Activated CD8-positive, alpha-beta T cell treated with anti-CD3 and anti-CD28 coated beads for 36 hours (primary cell): ENCODE results near the gene SHLD2. TPM values are rescaled to one million over a fixed set of nuclear protein-coding genes. Genes with fewer than 3 reads are reported as not detected.
A peak's percentile ranks its signal among the peaks of the same experiment; 100 is the strongest.
"Not testable (repeated sequence)": the region's sequence is repeated elsewhere in the genome, so short reads cannot be mapped to it uniquely, and the experiment has no call there.

Source experiments
- ATAC-seq: fragments of 200-7000 bp; cut with Tn5 transposase; one replicate; pipeline ENCODE4 v1.10.0; 2021; ENCODE audit warnings: mild to moderate bottlenecking, moderate library complexity
- CTCF ChIA-PET: fragments of 350-600 bp; sonication (Branson Sonifier 250); formaldehyde crosslinking; loops from one replicate; lab custom pipeline; 2021; ENCODE audit warnings: antibody characterized with exemption; lab: Charles Lee
- POLR2A ChIA-PET: fragments of 350-600 bp; sonication (Branson Sonifier 250); formaldehyde crosslinking; loops from one replicate; lab custom pipeline; 2021; ENCODE audit warnings: antibody characterized with exemption; lab: Charles Lee
- DNase-seq: peaks from one replicate; pipeline ENCODE4 v3.0.0-alpha.2; 2020
- H3K27ac Mint-ChIP-seq: one replicate; pipeline ENCODE4 v1.8.0; 2021; ENCODE audit warnings: mild to moderate bottlenecking, mixed read lengths
- H3K27me3 Mint-ChIP-seq: one replicate; pipeline ENCODE4 v1.8.0; 2021; ENCODE audit warnings: mixed read lengths
- H3K36me3 Mint-ChIP-seq: one replicate; pipeline ENCODE4 v1.8.0; 2021; ENCODE audit warnings: low read depth, mixed read lengths
- H3K4me1 Mint-ChIP-seq: one replicate; pipeline ENCODE4 v1.8.0; 2021; ENCODE audit warnings: low read depth, mixed read lengths
- H3K4me3 Mint-ChIP-seq: one replicate; pipeline ENCODE4 v1.8.0; 2021; ENCODE audit warnings: mild to moderate bottlenecking, moderate library complexity, mixed read lengths
- H3K9me3 Mint-ChIP-seq: one replicate; pipeline ENCODE4 v1.8.0; 2021; ENCODE audit warnings: mixed read lengths
- CTCF ChIP-seq: fragments of 200-600 bp; IDR thresholded peaks from one replicate; pipeline ENCODE4 v1.8.0; 2022; ENCODE audit warnings: antibody characterized with exemption, mild to moderate bottlenecking
- intact Hi-C: fragments of 100-400 bp; cut with micrococcal nuclease; formaldehyde crosslinking; loops from one replicate; pipeline ENCODE4 v1.10.0; 2022
- total RNA-seq, 2 experiments: library from RNA; stranded (reverse); gene quantifications; one replicate each; pipeline ENCODE4 v1.2.3, GENCODE V29; 2021

The SHLD2 gene
- total RNA-seq, 2 experiments from 2014 or later, result 32.3 to 33.1 TPM

- H3K27me3 Mint-ChIP-seq, result no peaks in the 10 kb centered on the region
- no peaks in the 10 kb centered on the region for H3K9me3 Mint-ChIP-seq
- ChIA-PET POLR2A (no interaction called here), CTCF (interaction anchor here (2.1 kb wide), 1 partner anchor 12 kb away, joined by 5 read pairs; no protein-coding TSS in a partner anchor)
- ATAC-seq (no peak), DNase-seq (no peak)
- H3K27ac Mint-ChIP-seq, result peak overlapping the region; percentile 8
- peaks cover 39% of the 10 kb centered on the region for H3K36me3 Mint-ChIP-seq
- H3K4me1 Mint-ChIP-seq, result no peaks in the 10 kb centered on the region
- intact Hi-C loops, result no loop called here
- TF ChIP-seq CTCF, result no peak
- H3K4me3 Mint-ChIP-seq, result no peak overlapping the region
Measured at GRCh38 chr10:87066178-87066577, 28.8 kb upstream of the SHLD2 start.

- TF ChIP-seq CTCF, result no peak
Measured at GRCh38 chr10:87066865-87067264, 28.1 kb upstream of the SHLD2 start.

GRCh38 chr10:87068281-87068680, 26.7 kb upstream of the SHLD2 start:
- intact Hi-C loops, result no loop called here
- ATAC-seq (no peak), DNase-seq (no peak)
- no peaks in the 10 kb centered on the region for H3K27me3 Mint-ChIP-seq
- no peak for TF ChIP-seq CTCF
- no peak overlapping the region for H3K4me3 Mint-ChIP-seq
- H3K4me1 Mint-ChIP-seq, result no peaks in the 10 kb centered on the region
- H3K27ac Mint-ChIP-seq, result no peak overlapping the region
- CTCF ChIA-PET, result no interaction called here
- POLR2A ChIA-PET, result no interaction called here
- H3K36me3 Mint-ChIP-seq, result peaks cover 49% of the 10 kb centered on the region
- no peaks in the 10 kb centered on the region for H3K9me3 Mint-ChIP-seq

More at GRCh38 chr10:87066865-87067264, 28.1 kb upstream of the SHLD2 start:
- no peaks in the 10 kb centered on the region for H3K9me3 Mint-ChIP-seq
- ChIA-PET POLR2A (no interaction called here), CTCF (interaction anchor here (2.1 kb wide), 1 partner anchor 13 kb away, joined by 5 read pairs; no protein-coding TSS in a partner anchor)
- H3K4me3 Mint-ChIP-seq, result no peak overlapping the region
- ATAC-seq, result no peak
- H3K36me3 Mint-ChIP-seq, result peaks cover 45% of the 10 kb centered on the region
- no peaks in the 10 kb centered on the region for H3K27me3 Mint-ChIP-seq
- intact Hi-C loops, result no loop called here
- H3K27ac Mint-ChIP-seq, result no peak overlapping the region
- H3K4me1 Mint-ChIP-seq, result no peaks in the 10 kb centered on the region
- no peak for DNase-seq

- POLR2A ChIA-PET, result interaction anchor here (0.9 to 1.1 kb wide), 2 partner anchors 28 to 106 kb away, joined by 3 read pairs; no protein-coding TSS in a partner anchor
- no peak for TF ChIP-seq CTCF
- Mint-ChIP-seq H3K4me1 (peaks cover 7% of the 10 kb centered on the region), H3K27me3 (no peaks in the 10 kb centered on the region), H3K9me3 (no peaks in the 10 kb centered on the region), H3K27ac (peak overlapping the region; percentile 35), H3K4me3 (no peak overlapping the region), H3K36me3 (peaks cover 27% of the 10 kb centered on the region)
- CTCF ChIA-PET, result no interaction called here
- ATAC-seq, result no peak
- intact Hi-C loops, result no loop called here
- DNase-seq, result no peak
Measured at GRCh38 chr10:87072449-87072848, 22.6 kb upstream of the SHLD2 start.

GRCh38 chr10:87076421-87076820, 18.6 kb upstream of the SHLD2 start:
- intact Hi-C loops, POLR2A ChIA-PET, H3K9me3 Mint-ChIP-seq, DNase-seq, H3K27me3 Mint-ChIP-seq, CTCF ChIA-PET, ATAC-seq, H3K4me3 Mint-ChIP-seq: not testable (repeated sequence)
- peak overlapping the region; percentile 30 for H3K27ac Mint-ChIP-seq
- H3K4me1 Mint-ChIP-seq, result peaks cover 19% of the 10 kb centered on the region
- H3K36me3 Mint-ChIP-seq, result peaks cover 30% of the 10 kb centered on the region
